Measurements from ENCODE around the gene TIMP1. TPM values are rescaled to one million over a fixed set of nuclear protein-coding genes. Genes with fewer than 3 reads are reported as not detected.

Gene TIMP1
- total RNA-seq, 1 donor from 2014 or later: 29.1 TPM

- Mint-ChIP-seq H3K4me3 (ENCODE audit: low read depth) (no peak overlapping the region), H3K9me3 (ENCODE audit: low read depth) (peaks cover 5% of the 10 kb centered on the region), H3K27ac (peak overlapping the region; percentile 62), H3K27me3 (no peaks in the 10 kb centered on the region), H3K36me3 (ENCODE audit: insufficient read depth) (peaks cover 2% of the 10 kb centered on the region), H3K4me1 (ENCODE audit: low read depth) (peaks cover 17% of the 10 kb centered on the region)
- DNase-seq (ENCODE audit: low spot score, unreplicated experiment): no peak
- TF ChIP-seq, protein P1, sequence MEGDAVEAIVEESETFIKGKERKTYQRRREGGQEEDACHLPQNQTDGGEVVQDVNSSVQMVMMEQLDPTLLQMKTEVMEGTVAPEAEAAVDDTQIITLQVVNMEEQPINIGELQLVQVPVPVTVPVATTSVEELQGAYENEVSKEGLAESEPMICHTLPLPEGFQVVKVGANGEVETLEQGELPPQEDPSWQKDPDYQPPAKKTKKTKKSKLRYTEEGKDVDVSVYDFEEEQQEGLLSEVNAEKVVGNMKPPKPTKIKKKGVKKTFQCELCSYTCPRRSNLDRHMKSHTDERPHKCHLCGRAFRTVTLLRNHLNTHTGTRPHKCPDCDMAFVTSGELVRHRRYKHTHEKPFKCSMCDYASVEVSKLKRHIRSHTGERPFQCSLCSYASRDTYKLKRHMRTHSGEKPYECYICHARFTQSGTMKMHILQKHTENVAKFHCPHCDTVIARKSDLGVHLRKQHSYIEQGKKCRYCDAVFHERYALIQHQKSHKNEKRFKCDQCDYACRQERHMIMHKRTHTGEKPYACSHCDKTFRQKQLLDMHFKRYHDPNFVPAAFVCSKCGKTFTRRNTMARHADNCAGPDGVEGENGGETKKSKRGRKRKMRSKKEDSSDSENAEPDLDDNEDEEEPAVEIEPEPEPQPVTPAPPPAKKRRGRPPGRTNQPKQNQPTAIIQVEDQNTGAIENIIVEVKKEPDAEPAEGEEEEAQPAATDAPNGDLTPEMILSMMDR (IDR thresholded peaks at IDR 0.05; ENCODE audit: unreplicated experiment): no peak
Measured at GRCh38 chrX:47558436-47558835, 23.8 kb upstream of the TIMP1 start.

DNA sequence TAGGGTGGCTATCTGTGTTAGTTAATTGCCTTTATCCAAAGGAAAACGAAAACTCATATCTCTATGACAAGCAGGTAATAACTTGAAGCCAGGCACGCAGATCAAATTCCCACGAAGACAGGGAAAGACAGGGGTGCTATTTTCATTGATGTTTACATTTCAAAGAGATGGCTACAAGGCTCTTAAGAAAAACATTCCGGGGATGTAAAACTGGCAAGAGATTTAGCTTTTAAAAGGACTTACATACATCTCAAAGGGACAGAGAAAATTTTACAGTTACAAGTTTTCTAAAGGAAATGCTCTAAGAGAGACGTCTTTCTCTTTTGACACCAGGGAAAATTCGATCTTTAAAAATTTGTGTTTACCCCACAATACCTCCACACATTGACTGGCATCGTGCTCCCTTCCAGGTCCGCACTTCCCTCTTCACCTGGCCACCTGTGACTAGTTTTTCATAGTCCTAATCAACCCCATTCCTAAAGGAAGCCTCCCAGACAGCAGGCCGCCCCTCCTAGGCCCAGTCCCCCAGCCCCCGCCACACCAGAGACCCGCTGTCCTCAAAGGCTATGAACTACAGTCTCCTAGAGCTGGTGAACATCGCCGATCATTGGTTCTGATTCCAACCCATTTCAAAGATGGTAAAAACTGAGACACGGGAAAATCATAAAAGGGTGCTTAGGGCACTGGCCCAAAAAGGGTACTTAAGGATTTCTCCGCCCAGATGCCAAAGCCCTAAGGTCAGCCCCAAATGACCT is 21.9 kb upstream of the TIMP1 start:
- Mint-ChIP-seq H3K9me3 (ENCODE audit: low read depth) (peaks cover 6% of the 10 kb centered on the region), H3K4me3 (ENCODE audit: low read depth) (peak overlapping the region; percentile 90), H3K4me1 (ENCODE audit: low read depth) (peaks cover 17% of the 10 kb centered on the region), H3K36me3 (ENCODE audit: insufficient read depth) (peaks cover 4% of the 10 kb centered on the region), H3K27me3 (no peaks in the 10 kb centered on the region), H3K27ac (peak overlapping the region; percentile 96)
- no peak for DNase-seq (ENCODE audit: low spot score, unreplicated experiment)
- TF ChIP-seq, protein P1 (IDR thresholded peaks at IDR 0.05; ENCODE audit: unreplicated experiment): no peak

GRCh38 chrX:47560934-47561658 is 21.1 kb upstream of the TIMP1 start, which contains the start of gene ARAF:
Gene ARAF, plus strand, starts transcription at chrX:47561205. Its CDS starts 1,763 bp downstream, at chrX:47562968.
- Mint-ChIP-seq H3K4me3 (ENCODE audit: low read depth) (peak within 1 kb of the TSS; percentile 90), H3K36me3 (ENCODE audit: insufficient read depth) (peaks cover 4% of the 10 kb centered on the region), H3K27me3 (no peaks in the 10 kb centered on the region), H3K27ac (peak within 1 kb of the TSS; percentile 96), H3K4me1 (ENCODE audit: low read depth) (peaks cover 15% of the 10 kb centered on the region), H3K9me3 (ENCODE audit: low read depth) (peaks cover 6% of the 10 kb centered on the region)
- peak; percentile 90 for DNase-seq (ENCODE audit: low spot score, unreplicated experiment)
- TF ChIP-seq, protein P1 (IDR thresholded peaks at IDR 0.05; ENCODE audit: unreplicated experiment): no peak

DNA sequence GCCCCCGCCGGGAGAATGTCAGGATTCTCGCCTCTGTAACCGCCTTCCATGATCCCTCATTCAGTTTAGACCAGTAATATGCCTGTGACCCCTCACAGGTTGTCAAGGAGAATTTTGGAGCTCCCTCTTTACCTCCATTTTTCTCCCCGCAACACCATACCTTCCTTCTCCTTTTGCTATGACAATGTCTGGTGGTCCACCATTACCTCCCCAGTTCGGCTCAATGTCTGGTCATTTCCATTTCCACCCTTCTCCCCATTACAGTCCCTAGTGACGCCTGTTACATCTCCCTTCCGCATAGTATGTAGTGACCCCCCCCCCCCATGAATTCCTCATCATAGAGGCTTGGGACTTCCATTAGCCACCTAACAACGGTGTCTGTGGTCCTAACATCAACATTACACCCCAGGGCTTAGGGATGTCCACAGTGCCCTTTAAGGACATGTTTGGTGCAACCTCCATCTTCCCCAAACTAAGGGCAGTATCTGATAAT is 20.5 kb upstream of the TIMP1 start:
- TF ChIP-seq, protein P1 (IDR thresholded peaks at IDR 0.05; ENCODE audit: unreplicated experiment): no peak
- Mint-ChIP-seq H3K36me3 (ENCODE audit: insufficient read depth) (peaks cover 6% of the 10 kb centered on the region), H3K27me3 (no peaks in the 10 kb centered on the region), H3K27ac (peak overlapping the region; percentile 96), H3K4me1 (ENCODE audit: low read depth) (peaks cover 13% of the 10 kb centered on the region), H3K9me3 (ENCODE audit: low read depth) (peaks cover 8% of the 10 kb centered on the region), H3K4me3 (ENCODE audit: low read depth) (peak overlapping the region; percentile 90)
- DNase-seq (ENCODE audit: low spot score, unreplicated experiment): no peak

DNA sequence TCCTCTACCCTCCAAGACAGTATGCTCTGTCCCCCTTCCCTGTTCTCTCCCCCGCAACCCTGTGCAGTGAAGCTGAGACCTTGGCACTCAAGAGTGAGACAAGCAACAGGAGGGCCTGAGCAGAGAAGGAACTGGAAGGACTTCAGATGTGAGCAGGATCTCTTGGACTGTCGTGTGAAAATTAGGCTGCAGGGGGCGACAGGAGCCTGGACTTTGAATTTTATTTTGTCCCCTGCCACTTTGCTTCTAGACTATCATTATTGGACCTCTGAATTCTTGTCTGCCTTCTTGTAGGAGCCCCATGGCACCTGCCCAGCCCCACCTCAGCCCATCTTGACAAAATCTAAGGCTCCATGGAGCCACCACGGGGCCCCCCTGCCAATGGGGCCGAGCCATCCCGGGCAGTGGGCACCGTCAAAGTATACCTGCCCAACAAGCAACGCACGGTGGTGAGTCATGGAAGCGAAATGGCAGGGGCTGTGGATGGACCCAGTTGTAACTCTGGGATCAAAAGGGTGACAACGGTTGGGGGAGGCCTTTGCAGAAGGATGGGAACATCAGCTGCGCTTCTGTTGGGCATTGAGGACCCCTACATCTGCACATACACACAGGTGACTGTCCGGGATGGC is 19.5 kb upstream of the TIMP1 start:
- Mint-ChIP-seq H3K27me3 (no peaks in the 10 kb centered on the region), H3K36me3 (ENCODE audit: insufficient read depth) (peaks cover 8% of the 10 kb centered on the region), H3K4me1 (ENCODE audit: low read depth) (peaks cover 13% of the 10 kb centered on the region), H3K9me3 (ENCODE audit: low read depth) (peaks cover 8% of the 10 kb centered on the region), H3K4me3 (ENCODE audit: low read depth) (peak overlapping the region; percentile 70), H3K27ac (no peak overlapping the region)
- TF ChIP-seq, protein P1 (IDR thresholded peaks at IDR 0.05; ENCODE audit: unreplicated experiment): peak; percentile 29
- DNase-seq (ENCODE audit: low spot score, unreplicated experiment): no peak
